HL-60 (cell line): ENCODE measurements around the gene CFAP100.

Source experiments
- DNase-seq, 2 experiments: peaks; one replicate each; pipeline ENCODE4 v3.0.0-alpha.2; 2010 to 2020; ENCODE audit warnings: low read depth in 1 of 2, low spot score in 1 of 2
- H3K27ac ChIP-seq: fragments of 250-450 bp; sonication (Bioruptor Pico); replicated peaks from 2 replicates; pipeline ENCODE4 v1.5.1; 2020; ENCODE audit warnings: mild to moderate bottlenecking, moderate library complexity
- H3K27me3 ChIP-seq: fragments of 250-450 bp; sonication (Bioruptor Pico); 2 replicates; pipeline ENCODE4 v1.5.1; 2021; ENCODE audit warnings: mild to moderate bottlenecking, moderate library complexity; ENCODE audit not compliant: insufficient read depth, poor library complexity, severe bottlenecking
- H3K4me3 ChIP-seq: replicated peaks from 2 replicates; pipeline ENCODE4 v1.5.1; 2011; ENCODE audit warnings: mild to moderate bottlenecking, control low read depth, low read length; ENCODE audit not compliant: insufficient read depth
- CTCF ChIP-seq: IDR thresholded peaks from one replicate; pipeline ENCODE4 v1.5.1; 2011; ENCODE audit warnings: low read length, control low read depth, inconsistent platforms; ENCODE audit not compliant: insufficient read depth
- GABPA ChIP-seq: IDR thresholded peaks from 2 replicates; pipeline ENCODE4 v1.6.1; 2012; ENCODE audit warnings: low read depth
- POLR2AphosphoS5 ChIP-seq: IDR thresholded peaks from 2 replicates; pipeline ENCODE4 v1.6.1; 2012; ENCODE audit warnings: low read depth
- REST ChIP-seq: IDR thresholded peaks from 2 replicates; pipeline ENCODE4 v1.6.1; 2012; ENCODE audit warnings: low read depth; ENCODE audit not compliant: insufficient replicate concordance
- SPI1 ChIP-seq: IDR thresholded peaks from 2 replicates; pipeline ENCODE4 v1.6.1; 2012; ENCODE audit warnings: low read depth, mild to moderate bottlenecking, borderline replicate concordance

CFAP100 gene

DNA sequence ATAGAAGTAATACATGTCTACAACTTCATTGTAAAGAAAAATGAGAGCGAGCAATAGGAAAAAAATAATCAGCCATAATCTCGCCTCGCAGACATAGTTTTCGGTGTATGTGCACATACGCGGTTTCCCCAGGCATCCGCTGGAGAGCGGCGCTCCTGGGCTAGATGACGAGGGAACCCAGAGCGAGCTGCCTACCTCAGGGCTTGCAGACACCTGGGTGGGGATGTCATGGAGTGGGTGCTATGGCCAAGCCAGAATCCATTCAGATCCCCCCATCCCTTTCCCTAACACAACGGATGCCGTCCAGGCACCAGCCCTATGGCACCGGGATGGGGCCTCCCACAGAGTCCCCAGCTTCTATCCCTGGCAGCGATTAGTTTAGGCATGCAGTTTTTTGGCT lies 4.5 kb upstream of the CFAP100 start:
- TF ChIP-seq SPI1 (no peak), GABPA (no peak), POLR2AphosphoS5 (no peak), REST (no peak), CTCF (no peak)
- no peak overlapping the region for H3K27ac ChIP-seq

DNA sequence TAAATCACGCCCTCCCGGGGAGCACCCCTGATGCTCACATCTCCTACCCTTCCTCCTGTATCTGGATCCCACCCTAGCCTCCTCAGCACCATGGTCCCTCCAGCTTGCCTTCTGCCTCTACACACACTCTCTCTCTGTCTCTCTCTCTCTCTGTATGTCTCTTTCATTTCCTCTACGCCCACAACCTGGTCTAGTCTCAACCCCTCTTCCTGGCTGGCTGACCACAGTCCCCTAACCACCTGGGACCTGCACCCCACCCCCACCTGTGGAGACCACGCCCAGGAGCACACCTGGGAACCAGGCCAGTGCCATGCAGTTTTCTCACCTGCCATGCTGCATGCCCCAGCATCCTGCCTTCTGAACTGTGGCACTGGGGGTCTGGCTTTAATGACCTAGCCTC lies 4.0 kb upstream of the CFAP100 start:
- no peak for DNase-seq
- no peak for TF ChIP-seq REST
- no peak for TF ChIP-seq GABPA
- TF ChIP-seq SPI1: no peak
- Histone ChIP-seq H3K27ac (no peak overlapping the region), H3K4me3 (no peak overlapping the region), H3K27me3 (peaks cover 15% of the 10 kb centered on the region)

More for the DNA sequence above, 4.5 kb upstream of the CFAP100 start:
- Histone ChIP-seq H3K4me3 (no peak overlapping the region), H3K27me3 (peaks cover 15% of the 10 kb centered on the region)
- DNase-seq: no peak

- no peak for DNase-seq
- TF ChIP-seq GABPA: no peak
- no peak for TF ChIP-seq SPI1
- TF ChIP-seq CTCF: no peak
- no peak for TF ChIP-seq REST
- TF ChIP-seq POLR2AphosphoS5: no peak
- no peak overlapping the region for H3K27ac ChIP-seq
- peaks cover 15% of the 10 kb centered on the region for H3K27me3 ChIP-seq
- H3K4me3 ChIP-seq: no peak overlapping the region
These were observed 3.1 kb upstream of the CFAP100 start for GRCh38 chr3:126391631-126392030.

DNA sequence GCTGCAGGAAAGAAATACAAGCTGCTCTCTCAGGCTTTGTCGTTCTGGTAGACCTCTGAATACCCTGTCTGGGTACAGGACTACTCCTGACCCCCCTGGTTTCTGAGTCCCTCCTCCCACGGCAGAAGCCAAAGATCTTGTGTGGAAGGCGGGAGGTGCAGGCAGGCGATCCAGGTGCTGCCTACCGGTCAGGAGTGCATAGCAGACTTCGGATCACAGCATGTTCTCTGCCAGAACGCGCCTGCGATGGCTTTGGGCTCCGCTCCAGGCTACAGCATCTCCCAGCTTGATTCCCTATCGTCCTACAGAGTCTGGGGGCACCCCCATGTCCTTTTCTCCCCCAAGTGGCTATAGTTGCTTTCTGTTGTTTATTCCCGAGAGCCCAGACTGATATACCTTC lies 2.5 kb upstream of the CFAP100 start:
- Histone ChIP-seq H3K4me3 (no peak overlapping the region), H3K27ac (no peak overlapping the region), H3K27me3 (peaks cover 15% of the 10 kb centered on the region)
- no peak for DNase-seq
- TF ChIP-seq REST: no peak
- no peak for TF ChIP-seq GABPA
- TF ChIP-seq POLR2AphosphoS5: no peak
- TF ChIP-seq CTCF: no peak
- no peak for TF ChIP-seq SPI1
